Activated CD4-positive, alpha-beta T cell treated with anti-CD3 and anti-CD28 coated beads, Interleukin-2, amount 10 ng/mL, durations not matched to agents 7 days and 5 days (primary cell): Measurements from ENCODE around the gene LIN28B. TPM values are rescaled to one million over a fixed set of nuclear protein-coding genes. Genes with fewer than 3 reads are reported as not detected.

Source experiments
- CTCF ChIA-PET: fragments of 350-600 bp; sonication (Branson Sonifier 250); formaldehyde crosslinking; loops from one replicate; lab custom pipeline; 2021; ENCODE audit warnings: antibody characterized with exemption; lab: Charles Lee
- POLR2A ChIA-PET: fragments of 350-600 bp; sonication (Branson Sonifier 250); formaldehyde crosslinking; loops from one replicate; lab custom pipeline; 2021; ENCODE audit warnings: antibody characterized with exemption; lab: Charles Lee
- DNase-seq: peaks from one replicate; pipeline ENCODE4 v3.0.0-alpha.2; 2020
- H3K27ac Mint-ChIP-seq: one replicate; pipeline ENCODE4 v1.8.0; 2021; ENCODE audit warnings: mild to moderate bottlenecking, moderate library complexity, mixed read lengths
- H3K27me3 Mint-ChIP-seq: one replicate; pipeline ENCODE4 v1.8.0; 2021; ENCODE audit warnings: mixed read lengths
- H3K36me3 Mint-ChIP-seq: one replicate; pipeline ENCODE4 v1.8.0; 2021; ENCODE audit warnings: low read depth, mixed read lengths
- H3K4me1 Mint-ChIP-seq: one replicate; pipeline ENCODE4 v1.8.0; 2021; ENCODE audit warnings: mixed read lengths
- H3K4me3 Mint-ChIP-seq: one replicate; pipeline ENCODE4 v1.8.0; 2021; ENCODE audit warnings: mild to moderate bottlenecking, moderate library complexity, mixed read lengths
- H3K9me3 Mint-ChIP-seq: one replicate; pipeline ENCODE4 v1.8.0; 2021; ENCODE audit warnings: mixed read lengths
- total RNA-seq, 2 experiments: library from RNA; stranded (reverse); gene quantifications; one replicate each; pipeline ENCODE4 v1.2.3, GENCODE V29; 2021

LIN28B gene
- total RNA-seq, 2 experiments from 2014 or later, result not detected

GRCh38 chr6:105035299-105035698, 78.4 kb downstream of the LIN28B start:
- no peaks in the 10 kb centered on the region for H3K9me3 Mint-ChIP-seq
- no peak overlapping the region for H3K27ac Mint-ChIP-seq
- H3K27me3 Mint-ChIP-seq, result peaks cover 15% of the 10 kb centered on the region
- no peaks in the 10 kb centered on the region for H3K36me3 Mint-ChIP-seq
- no peak for DNase-seq
- ChIA-PET POLR2A (no interaction called here), CTCF (no interaction called here)
- no peaks in the 10 kb centered on the region for H3K4me1 Mint-ChIP-seq
- no peak overlapping the region for H3K4me3 Mint-ChIP-seq

DNA sequence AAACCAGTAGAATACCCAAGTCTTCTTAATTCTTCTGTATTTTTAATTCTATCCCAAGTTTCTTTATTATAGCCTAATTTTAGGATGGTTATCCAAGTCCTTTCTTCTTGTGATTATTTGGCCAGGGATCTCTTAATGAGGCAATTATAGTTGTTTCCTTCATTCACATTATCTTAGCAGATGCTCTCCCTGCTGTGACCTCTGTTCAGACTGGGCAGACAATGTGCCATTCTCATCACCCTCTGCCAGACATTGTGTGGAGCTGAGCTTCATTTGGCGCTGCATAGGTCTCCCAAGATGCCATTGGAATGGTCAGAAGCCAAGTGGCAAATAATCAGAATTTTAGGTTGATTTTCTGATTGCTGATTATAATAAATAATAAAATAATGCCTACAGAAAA, 79.4 kb downstream of the LIN28B start:
- no peaks in the 10 kb centered on the region for H3K36me3 Mint-ChIP-seq
- no peaks in the 10 kb centered on the region for H3K9me3 Mint-ChIP-seq
- POLR2A ChIA-PET, result no interaction called here
- H3K4me1 Mint-ChIP-seq, result no peaks in the 10 kb centered on the region
- no peak overlapping the region for H3K27ac Mint-ChIP-seq
- no peak overlapping the region for H3K4me3 Mint-ChIP-seq
- H3K27me3 Mint-ChIP-seq, result peaks cover 15% of the 10 kb centered on the region
- DNase-seq, result no peak
- CTCF ChIA-PET, result no interaction called here

GRCh38 chr6:105038259-105038658, 81.4 kb downstream of the LIN28B start:
- H3K4me3 Mint-ChIP-seq, result no peak overlapping the region
- peaks cover 20% of the 10 kb centered on the region for H3K27me3 Mint-ChIP-seq
- H3K36me3 Mint-ChIP-seq, result no peaks in the 10 kb centered on the region
- DNase-seq, result no peak
- ChIA-PET POLR2A (no interaction called here), CTCF (no interaction called here)
- no peaks in the 10 kb centered on the region for H3K4me1 Mint-ChIP-seq
- no peaks in the 10 kb centered on the region for H3K9me3 Mint-ChIP-seq
- H3K27ac Mint-ChIP-seq, result no peak overlapping the region

DNA sequence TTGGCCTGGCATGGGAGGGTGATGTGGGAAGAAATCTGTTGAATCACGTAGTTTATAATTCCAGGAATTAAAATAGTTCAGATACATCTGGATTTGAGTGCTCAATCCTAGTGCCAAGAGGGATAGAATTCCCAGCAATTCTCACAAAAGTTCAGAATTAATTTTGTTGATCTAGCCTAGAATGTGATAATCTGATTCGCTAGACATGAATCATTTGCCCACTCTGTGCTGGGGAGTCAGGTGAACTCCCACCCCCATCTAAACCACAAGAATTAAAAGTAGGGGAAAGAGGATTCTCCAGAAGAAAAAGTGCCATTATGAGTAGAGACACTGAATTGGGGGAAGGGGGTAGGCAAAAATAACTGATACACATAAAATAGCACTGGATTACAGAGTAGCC, 85.0 kb downstream of the LIN28B start:
- POLR2A ChIA-PET, result no interaction called here
- peaks cover 10% of the 10 kb centered on the region for H3K27me3 Mint-ChIP-seq
- no peaks in the 10 kb centered on the region for H3K9me3 Mint-ChIP-seq
- H3K36me3 Mint-ChIP-seq, result no peaks in the 10 kb centered on the region
- no peak overlapping the region for H3K4me3 Mint-ChIP-seq
- DNase-seq, result no peak
- no peaks in the 10 kb centered on the region for H3K4me1 Mint-ChIP-seq
- H3K27ac Mint-ChIP-seq, result no peak overlapping the region
- CTCF ChIA-PET, result no interaction called here

GRCh38 chr6:105042648-105043047, 85.7 kb downstream of the LIN28B start:
- ChIA-PET CTCF (no interaction called here), POLR2A (no interaction called here)
- DNase-seq, result no peak
- Mint-ChIP-seq H3K9me3 (no peaks in the 10 kb centered on the region), H3K27me3 (peaks cover 10% of the 10 kb centered on the region), H3K4me3 (no peak overlapping the region), H3K36me3 (no peaks in the 10 kb centered on the region), H3K4me1 (no peaks in the 10 kb centered on the region), H3K27ac (no peak overlapping the region)

DNA sequence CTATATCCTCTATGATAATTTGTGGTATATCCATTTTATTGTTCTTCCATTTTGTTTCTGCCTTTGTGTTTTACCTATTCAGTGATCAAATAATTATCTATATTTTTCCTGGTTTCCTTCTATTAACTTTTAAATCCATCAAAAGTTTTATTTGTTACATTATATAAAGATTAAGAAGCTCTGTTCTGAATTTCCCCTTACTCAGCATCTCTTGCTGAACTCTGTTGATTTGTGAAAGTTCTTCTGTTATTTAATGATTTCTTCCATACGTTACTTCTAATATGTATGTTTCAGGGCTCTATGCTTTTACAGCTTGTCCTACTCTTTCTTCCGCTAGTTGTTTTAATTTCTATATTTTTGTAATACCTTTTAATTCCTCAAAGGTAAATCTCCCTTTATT, 87.1 kb downstream of the LIN28B start:
- Mint-ChIP-seq H3K27me3 (peaks cover 7% of the 10 kb centered on the region), H3K4me3 (no peak overlapping the region), H3K4me1 (no peaks in the 10 kb centered on the region), H3K9me3 (no peaks in the 10 kb centered on the region), H3K36me3 (no peaks in the 10 kb centered on the region), H3K27ac (no peak overlapping the region)
- DNase-seq, result no peak
- ChIA-PET POLR2A (no interaction called here), CTCF (no interaction called here)

DNA sequence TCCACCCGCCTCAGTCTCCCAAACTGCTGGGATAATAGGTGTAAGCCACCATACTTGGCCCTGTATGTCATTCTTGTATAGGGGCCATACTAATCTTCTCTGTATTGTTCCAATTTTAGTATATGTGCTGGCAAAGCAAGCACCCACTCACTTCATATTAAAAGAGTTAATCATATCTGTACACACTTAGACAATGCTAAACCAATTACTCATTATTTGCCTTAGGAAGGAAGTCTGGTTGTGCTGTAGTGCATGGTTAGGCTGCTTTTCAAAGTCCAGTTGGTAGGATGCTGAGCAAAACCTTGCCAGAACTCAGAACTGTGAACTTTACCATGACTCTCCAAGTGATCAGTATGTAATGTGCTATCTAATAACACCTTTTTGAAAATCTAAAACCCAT, 88.6 kb downstream of the LIN28B start:
- H3K4me3 Mint-ChIP-seq, result no peak overlapping the region
- ChIA-PET CTCF (no interaction called here), POLR2A (no interaction called here)
- H3K27me3 Mint-ChIP-seq, result peaks cover 7% of the 10 kb centered on the region
- DNase-seq, result no peak
- H3K27ac Mint-ChIP-seq, result no peak overlapping the region
- H3K36me3 Mint-ChIP-seq, result no peaks in the 10 kb centered on the region
- H3K4me1 Mint-ChIP-seq, result no peaks in the 10 kb centered on the region
- no peaks in the 10 kb centered on the region for H3K9me3 Mint-ChIP-seq

DNA sequence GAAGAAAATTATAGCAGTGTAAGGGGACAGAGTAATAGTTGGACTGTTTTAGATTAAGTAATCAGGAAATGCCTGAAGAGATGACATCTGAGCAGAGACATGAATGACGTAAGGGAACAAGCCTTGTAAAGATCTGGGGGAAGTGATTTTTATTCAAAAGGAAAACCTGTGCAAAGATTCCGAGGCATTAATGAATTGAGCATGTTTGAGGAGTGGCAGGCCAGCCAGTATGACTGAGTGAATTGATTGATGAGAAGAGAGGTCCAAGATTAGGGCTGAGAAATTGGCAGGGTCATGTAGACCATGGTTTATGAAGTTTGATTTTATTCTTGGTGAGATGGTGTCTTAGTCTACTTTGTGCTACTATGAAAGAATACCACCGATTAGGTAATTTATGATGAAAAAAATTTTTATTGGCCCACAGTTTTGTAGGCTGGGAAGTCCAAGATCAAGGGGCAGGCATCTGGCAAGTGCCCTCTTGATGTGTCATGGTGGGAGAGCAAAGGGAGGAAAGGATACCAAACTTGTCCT, 95.1 kb downstream of the LIN28B start:
- ChIA-PET POLR2A (no interaction called here), CTCF (no interaction called here)
- no peak overlapping the region for H3K4me3 Mint-ChIP-seq
- no peak overlapping the region for H3K27ac Mint-ChIP-seq
- peaks cover 13% of the 10 kb centered on the region for H3K27me3 Mint-ChIP-seq
- DNase-seq, result no peak
- H3K4me1 Mint-ChIP-seq, result no peaks in the 10 kb centered on the region
- H3K36me3 Mint-ChIP-seq, result no peaks in the 10 kb centered on the region
- H3K9me3 Mint-ChIP-seq, result no peaks in the 10 kb centered on the region

- POLR2A ChIA-PET, result no interaction called here
- H3K27me3 Mint-ChIP-seq, result peaks cover 31% of the 10 kb centered on the region
Observed at GRCh38 chr6:105056646-105057045, 99.7 kb downstream of the LIN28B start.

DNA sequence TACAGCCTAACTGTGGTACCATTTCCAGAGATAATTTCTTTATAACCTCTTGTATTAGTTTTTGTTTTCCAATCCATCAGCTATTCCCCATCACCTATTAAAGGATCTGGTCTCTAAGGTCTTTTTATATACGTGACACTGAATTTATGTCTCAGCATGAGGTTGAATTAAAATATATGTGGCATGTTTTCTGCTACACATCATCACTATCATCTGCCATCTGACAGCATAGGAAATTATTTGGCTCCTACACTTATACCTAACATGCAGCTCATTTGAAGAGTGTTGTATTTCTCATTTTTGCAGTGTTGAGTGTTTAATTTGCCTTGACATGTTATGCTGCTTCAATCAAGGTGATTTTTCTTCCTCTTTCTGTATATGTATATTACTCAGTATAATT, 100.3 kb downstream of the LIN28B start:
- CTCF ChIA-PET, result no interaction called here
- Mint-ChIP-seq H3K27me3 (peaks cover 30% of the 10 kb centered on the region), H3K36me3 (no peaks in the 10 kb centered on the region), H3K4me1 (no peaks in the 10 kb centered on the region), H3K27ac (no peak overlapping the region), H3K9me3 (no peaks in the 10 kb centered on the region), H3K4me3 (no peak overlapping the region)
- DNase-seq, result no peak
- POLR2A ChIA-PET, result no interaction called here

More at GRCh38 chr6:105056646-105057045, 99.7 kb downstream of the LIN28B start:
- CTCF ChIA-PET, result no interaction called here
- Mint-ChIP-seq H3K9me3 (no peaks in the 10 kb centered on the region), H3K4me1 (no peaks in the 10 kb centered on the region), H3K36me3 (no peaks in the 10 kb centered on the region), H3K27ac (no peak overlapping the region), H3K4me3 (no peak overlapping the region)
- DNase-seq, result no peak

DNA sequence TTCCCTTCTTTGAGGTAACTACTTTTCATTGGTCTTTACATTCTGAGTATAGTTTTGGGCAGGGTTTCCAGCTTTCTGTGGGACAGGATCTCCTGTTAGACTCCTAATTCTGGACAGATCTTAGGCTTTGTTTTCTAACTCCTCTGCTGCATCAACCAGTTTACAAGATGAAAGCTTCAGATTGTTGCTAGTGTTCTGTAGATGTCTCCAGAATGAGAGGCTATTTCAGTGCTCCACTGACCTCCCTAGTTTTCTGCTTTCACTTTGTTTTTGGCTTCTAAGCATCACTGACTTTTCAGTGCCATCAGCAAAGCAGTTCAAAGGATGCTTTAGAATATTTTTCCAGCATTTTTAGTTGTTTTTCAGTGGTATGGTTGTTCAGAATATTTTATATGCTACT, 101.4 kb downstream of the LIN28B start:
- Mint-ChIP-seq H3K27ac (no peak overlapping the region), H3K4me3 (no peak overlapping the region), H3K36me3 (no peaks in the 10 kb centered on the region), H3K4me1 (no peaks in the 10 kb centered on the region), H3K9me3 (no peaks in the 10 kb centered on the region), H3K27me3 (peaks cover 33% of the 10 kb centered on the region)
- POLR2A ChIA-PET, result interaction anchor here (0.6 kb wide), 1 partner anchor 1669 kb away, joined by 3 read pairs; no protein-coding TSS in a partner anchor
- DNase-seq, result no peak
- CTCF ChIA-PET, result interaction anchor here (0.6 kb wide), 1 partner anchor 582 kb away, joined by 3 read pairs; no protein-coding TSS in a partner anchor

DNA sequence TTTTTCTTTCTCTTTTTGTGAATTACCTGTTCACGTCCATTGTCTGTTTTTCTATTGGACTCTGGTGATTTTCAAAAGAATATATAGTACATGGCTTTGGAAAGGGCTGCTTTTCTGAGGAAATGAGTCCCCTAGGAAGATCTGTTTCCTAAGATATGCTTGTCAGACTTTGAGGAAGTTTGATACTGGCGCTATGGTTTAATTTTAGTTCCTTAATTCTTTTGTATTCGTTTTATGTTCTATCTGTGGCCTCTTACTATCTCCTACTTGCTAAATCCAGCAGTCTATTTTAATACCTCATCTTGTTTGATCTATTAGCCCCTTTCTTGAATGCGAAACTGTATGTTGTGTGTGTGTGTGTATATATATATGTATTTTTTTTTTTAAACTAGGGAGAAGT, 101.9 kb downstream of the LIN28B start:
- Mint-ChIP-seq H3K4me3 (no peak overlapping the region), H3K36me3 (no peaks in the 10 kb centered on the region), H3K4me1 (no peaks in the 10 kb centered on the region), H3K27ac (no peak overlapping the region), H3K27me3 (peaks cover 33% of the 10 kb centered on the region), H3K9me3 (no peaks in the 10 kb centered on the region)
- CTCF ChIA-PET, result no interaction called here
- DNase-seq, result no peak
- POLR2A ChIA-PET, result no interaction called here

DNA sequence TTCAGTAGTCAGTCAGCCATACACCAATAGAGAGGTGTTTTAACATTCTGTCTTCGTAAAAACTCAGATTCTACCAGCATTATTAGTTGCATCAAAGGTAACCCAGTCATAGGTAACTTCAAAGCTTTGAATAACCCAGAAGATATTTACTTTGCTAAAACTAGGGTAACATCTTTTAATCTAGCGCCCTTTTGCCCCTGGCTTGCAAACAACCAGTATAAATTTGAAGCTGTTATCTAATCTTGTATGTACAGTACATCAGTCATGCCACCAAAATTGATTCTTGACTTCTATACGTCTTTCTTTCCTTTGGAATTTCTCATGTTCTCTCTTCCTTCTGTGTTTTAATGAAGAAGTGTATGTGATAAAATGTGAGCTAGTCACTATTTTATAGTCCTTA, 109.3 kb downstream of the LIN28B start:
- H3K9me3 Mint-ChIP-seq, result no peaks in the 10 kb centered on the region
- peaks cover 33% of the 10 kb centered on the region for H3K27me3 Mint-ChIP-seq
- H3K4me3 Mint-ChIP-seq, result no peak overlapping the region
- no peaks in the 10 kb centered on the region for H3K4me1 Mint-ChIP-seq
- POLR2A ChIA-PET, result no interaction called here
- H3K27ac Mint-ChIP-seq, result no peak overlapping the region
- no peak for DNase-seq
- H3K36me3 Mint-ChIP-seq, result no peaks in the 10 kb centered on the region
- CTCF ChIA-PET, result interaction anchor here (1.2 to 1.4 kb wide), 2 partner anchors 11 to 22 kb away, joined by 3 read pairs; no protein-coding TSS in a partner anchor

GRCh38 chr6:105066836-105067235, 109.9 kb downstream of the LIN28B start:
- ChIA-PET CTCF (interaction anchor here (1.2 to 1.4 kb wide), 2 partner anchors 11 to 21 kb away, joined by 3 read pairs; no protein-coding TSS in a partner anchor), POLR2A (no interaction called here)
- Mint-ChIP-seq H3K4me1 (no peaks in the 10 kb centered on the region), H3K27me3 (peaks cover 32% of the 10 kb centered on the region), H3K27ac (no peak overlapping the region), H3K4me3 (no peak overlapping the region), H3K9me3 (no peaks in the 10 kb centered on the region), H3K36me3 (no peaks in the 10 kb centered on the region)
- no peak for DNase-seq
